ENCODE results near the gene TUBA3D. TPM values are rescaled to one million over a fixed set of nuclear protein-coding genes. Genes with fewer than 3 reads are reported as not detected.
"Not testable (repeated sequence)": the region's sequence is repeated elsewhere in the genome, so short reads cannot be mapped to it uniquely, and the experiment has no call there.

The TUBA3D gene
- total and polyA plus RNA-seq, 2 of the 13 experiments (the other 11 are each of a cell fraction or from before 2014, with no cell fraction given): not detected

GRCh38 chr2:131451265-131451949, 24.5 kb upstream of the TUBA3D start:
- H3K79me2 ChIP-seq (ENCODE audit: insufficient read depth, low read length); FAIRE-seq; ATAC-seq; DNase-seq (ENCODE audit: low spot score); H3K27me3 ChIP-seq (ENCODE audit: control insufficient read depth in 1 of 2, insufficient read depth in 2 of 2, low read length in 2 of 2); H3K9me3 ChIP-seq (ENCODE audit: low read length); H4K20me1 ChIP-seq (ENCODE audit: insufficient read depth, low read length); H2AFZ ChIP-seq (ENCODE audit: low read length); in situ Hi-C loops (cut with HindIII; ENCODE audit: extremely low pct_ligation_motif_present, low pct_unique_long_range_greater_than_20kb); intact Hi-C loops (cut with micrococcal nuclease; ENCODE audit: unreplicated experiment); POLR2A ChIA-PET; H3K4me1 ChIP-seq (ENCODE audit: insufficient read depth, low read length); CTCF ChIA-PET (ENCODE audit: low intra/inter-chr PET ratio, low total read pairs); H3K4me3 ChIP-seq (replicated peaks in 1 of 3; ENCODE audit: insufficient read depth in 1 of 3, low read depth in 2 of 3, low read length in 3 of 3); BruUV-seq (replicated peaks); H3K27ac ChIP-seq (ENCODE audit: extremely low read length, insufficient read depth, low read length); H3K4me2 ChIP-seq (ENCODE audit: low read depth, low read length); H3K36me3 ChIP-seq (replicated peaks in 1 of 2; ENCODE audit: control insufficient read depth in 1 of 2, insufficient read depth in 2 of 2, low read length in 2 of 2); H3K9ac ChIP-seq (ENCODE audit: insufficient read depth, low read depth, low read length): not testable (repeated sequence)
- WGBS (ENCODE audit: low lambda C conversion rate): 23% methylated on average over 10 of the region's 10 CpGs

GRCh38 chr2:131454914-131455313, 21.0 kb upstream of the TUBA3D start:
- 0% methylated on average over 2 of the region's 2 CpGs for WGBS (ENCODE audit: low lambda C conversion rate)
- CTCF ChIA-PET (ENCODE audit: low intra/inter-chr PET ratio, low total read pairs); FAIRE-seq; H3K27ac ChIP-seq (ENCODE audit: extremely low read length, insufficient read depth, low read length); BruUV-seq (replicated peaks); intact Hi-C loops (cut with micrococcal nuclease; ENCODE audit: unreplicated experiment); ATAC-seq; H3K36me3 ChIP-seq (replicated peaks in 1 of 2; ENCODE audit: control insufficient read depth in 1 of 2, insufficient read depth in 2 of 2, low read length in 2 of 2); H3K9me3 ChIP-seq (ENCODE audit: low read length); H3K9ac ChIP-seq (ENCODE audit: insufficient read depth, low read depth, low read length); H3K4me1 ChIP-seq (ENCODE audit: insufficient read depth, low read length); H3K4me3 ChIP-seq (replicated peaks in 1 of 3; ENCODE audit: insufficient read depth in 1 of 3, low read depth in 2 of 3, low read length in 3 of 3); H4K20me1 ChIP-seq (ENCODE audit: insufficient read depth, low read length); H2AFZ ChIP-seq (ENCODE audit: low read length); H3K27me3 ChIP-seq (ENCODE audit: control insufficient read depth in 1 of 2, insufficient read depth in 2 of 2, low read length in 2 of 2); POLR2A ChIA-PET; H3K4me2 ChIP-seq (ENCODE audit: low read depth, low read length); DNase-seq (ENCODE audit: low spot score); H3K79me2 ChIP-seq (ENCODE audit: insufficient read depth, low read length); in situ Hi-C loops (cut with HindIII; ENCODE audit: extremely low pct_ligation_motif_present, low pct_unique_long_range_greater_than_20kb): not testable (repeated sequence)

- FAIRE-seq; H2AFZ ChIP-seq (ENCODE audit: low read length); H3K27me3 ChIP-seq (ENCODE audit: control insufficient read depth in 1 of 2, insufficient read depth in 2 of 2, low read length in 2 of 2); ATAC-seq; DNase-seq (ENCODE audit: low spot score); H3K9me3 ChIP-seq (ENCODE audit: low read length); H3K79me2 ChIP-seq (ENCODE audit: insufficient read depth, low read length); H3K27ac ChIP-seq (ENCODE audit: extremely low read length, insufficient read depth, low read length); in situ Hi-C loops (cut with HindIII; ENCODE audit: extremely low pct_ligation_motif_present, low pct_unique_long_range_greater_than_20kb); BruUV-seq (replicated peaks); CTCF ChIA-PET (ENCODE audit: low intra/inter-chr PET ratio, low total read pairs); H4K20me1 ChIP-seq (ENCODE audit: insufficient read depth, low read length); POLR2A ChIA-PET; H3K4me2 ChIP-seq (ENCODE audit: low read depth, low read length); H3K9ac ChIP-seq (ENCODE audit: insufficient read depth, low read depth, low read length); H3K4me1 ChIP-seq (ENCODE audit: insufficient read depth, low read length); intact Hi-C loops (cut with micrococcal nuclease; ENCODE audit: unreplicated experiment); H3K36me3 ChIP-seq (replicated peaks in 1 of 2; ENCODE audit: control insufficient read depth in 1 of 2, insufficient read depth in 2 of 2, low read length in 2 of 2); H3K4me3 ChIP-seq (replicated peaks in 1 of 3; ENCODE audit: insufficient read depth in 1 of 3, low read depth in 2 of 3, low read length in 3 of 3): not testable (repeated sequence)
- WGBS (ENCODE audit: low lambda C conversion rate): 76% methylated on average over 10 of the region's 10 CpGs
Observed at GRCh38 chr2:131467722-131468121, 8.2 kb upstream of the TUBA3D start.

- 100% methylated on average over 1 of the region's 3 CpGs for WGBS (ENCODE audit: low lambda C conversion rate)
- ATAC-seq: peak; percentile 48
- H3K79me2 ChIP-seq (ENCODE audit: insufficient read depth, low read length); H3K27ac ChIP-seq (ENCODE audit: extremely low read length, insufficient read depth, low read length); H3K4me3 ChIP-seq (replicated peaks in 1 of 3; ENCODE audit: insufficient read depth in 1 of 3, low read depth in 2 of 3, low read length in 3 of 3); H3K9me3 ChIP-seq (ENCODE audit: low read length); H4K20me1 ChIP-seq (ENCODE audit: insufficient read depth, low read length); CTCF ChIA-PET (ENCODE audit: low intra/inter-chr PET ratio, low total read pairs); in situ Hi-C loops (cut with HindIII; ENCODE audit: extremely low pct_ligation_motif_present, low pct_unique_long_range_greater_than_20kb); H3K4me1 ChIP-seq (ENCODE audit: insufficient read depth, low read length); H3K9ac ChIP-seq (ENCODE audit: insufficient read depth, low read depth, low read length); intact Hi-C loops (cut with micrococcal nuclease; ENCODE audit: unreplicated experiment); FAIRE-seq; POLR2A ChIA-PET; H2AFZ ChIP-seq (ENCODE audit: low read length); H3K4me2 ChIP-seq (ENCODE audit: low read depth, low read length); DNase-seq (ENCODE audit: low spot score); BruUV-seq (replicated peaks); H3K27me3 ChIP-seq (ENCODE audit: control insufficient read depth in 1 of 2, insufficient read depth in 2 of 2, low read length in 2 of 2); H3K36me3 ChIP-seq (replicated peaks in 1 of 2; ENCODE audit: control insufficient read depth in 1 of 2, insufficient read depth in 2 of 2, low read length in 2 of 2): not testable (repeated sequence)
Observed at GRCh38 chr2:131470944-131471343, 5.0 kb upstream of the TUBA3D start.

Measured in HepG2 (cell line).